ENCODE data around the gene CBFA2T3.

The CBFA2T3 gene

GRCh38 chr16:88870608-88871348 is 106.2 kb downstream of the CBFA2T3 start:
- DNase-seq: no peak

- DNase-seq: no peak
Observed at GRCh38 chr16:88869673-88869980, 107.4 kb downstream of the CBFA2T3 start.

- no peak for DNase-seq
Observed at GRCh38 chr16:88868974-88869672, 107.9 kb downstream of the CBFA2T3 start.

GRCh38 chr16:88867581-88868246 is 109.3 kb downstream of the CBFA2T3 start:
- DNase-seq: no peak

GRCh38 chr16:88866151-88866920 is 110.7 kb downstream of the CBFA2T3 start, which contains the start of gene PABPN1L:
PABPN1L (minus strand) TSS chr16:88866660; CDS start chr16:88866606, 54 bp downstream.
- DNase-seq: no peak

GRCh38 chr16:88865742-88866141 is 111.3 kb downstream of the CBFA2T3 start:
- DNase-seq: no peak

GRCh38 chr16:88865310-88865709 is 111.7 kb downstream of the CBFA2T3 start:
- no peak for DNase-seq

GRCh38 chr16:88864521-88864920 is 112.5 kb downstream of the CBFA2T3 start:
- DNase-seq: no peak

GRCh38 chr16:88864099-88864498 is 112.9 kb downstream of the CBFA2T3 start:
- DNase-seq: no peak

- no peak for DNase-seq
Observed at GRCh38 chr16:88863426-88863825, 113.6 kb downstream of the CBFA2T3 start.

GRCh38 chr16:88862968-88863367 is 114.0 kb downstream of the CBFA2T3 start:
- no peak for DNase-seq

GRCh38 chr16:88861359-88861758 is 115.6 kb downstream of the CBFA2T3 start:
- no peak for DNase-seq

GRCh38 chr16:88859381-88860091 is 117.5 kb downstream of the CBFA2T3 start:
- no peak for DNase-seq

- DNase-seq: peak; percentile 71 to 78
Observed at GRCh38 chr16:88857728-88858339, 119.2 kb downstream of the CBFA2T3 start.

GRCh38 chr16:88856828-88857727 is 119.9 kb downstream of the CBFA2T3 start, which contains the start of the genes GALNS and TRAPPC2L:
GALNS (minus strand) TSS chr16:88856947; CDS start chr16:88856877, 70 bp downstream.
TRAPPC2L (plus strand) TSS chr16:88857127; CDS start chr16:88857151, 24 bp downstream.
- peak; percentile 97 to 100 for DNase-seq

- peak in 1 of 2 experiments; percentile 3 for DNase-seq
Observed at GRCh38 chr16:88856122-88856827, 120.7 kb downstream of the CBFA2T3 start.

- no peak for DNase-seq
Observed at GRCh38 chr16:88855736-88856121, 121.3 kb downstream of the CBFA2T3 start.

GRCh38 chr16:88855176-88855575 is 121.8 kb downstream of the CBFA2T3 start:
- no peak for DNase-seq

GRCh38 chr16:88854306-88855111 is 122.5 kb downstream of the CBFA2T3 start:
- DNase-seq: peak; percentile 6 to 16
